ENCODE measurements around the gene PPFIA2.

Gene PPFIA2

GRCh38 chr12:81759190-81760051 lies at the start of gene PPFIA2:
PPFIA2 (minus strand) TSS chr12:81759350.
- peak; percentile 7 for DNase-seq
- no peaks in the 10 kb centered on the region for H3K36me3 Mint-ChIP-seq (ENCODE audit: low read depth)
- peak within 1 kb of the TSS; percentile 15 for H3K27ac Mint-ChIP-seq
- no peaks in the 10 kb centered on the region for H3K9me3 Mint-ChIP-seq
- H3K4me3 Mint-ChIP-seq: peak within 1 kb of the TSS; percentile 62
- ATAC-seq: peak; percentile 79
- peaks cover 50% of the 10 kb centered on the region for H3K27me3 Mint-ChIP-seq
- peaks cover 10% of the 10 kb centered on the region for H3K4me1 Mint-ChIP-seq

GRCh38 chr12:81800298-81801148 lies 41.4 kb upstream of the PPFIA2 start:
- Mint-ChIP-seq H3K36me3 (ENCODE audit: low read depth) (no peaks in the 10 kb centered on the region), H3K9me3 (no peaks in the 10 kb centered on the region), H3K27me3 (peaks cover 11% of the 10 kb centered on the region), H3K4me1 (peaks cover 17% of the 10 kb centered on the region), H3K27ac (peak overlapping the region; percentile 15), H3K4me3 (no peak overlapping the region)
- ATAC-seq (peak; percentile 79), DNase-seq (no peak)

GRCh38 chr12:81798294-81798693 lies 39.1 kb upstream of the PPFIA2 start:
- Mint-ChIP-seq H3K36me3 (ENCODE audit: low read depth) (no peaks in the 10 kb centered on the region), H3K4me3 (no peak overlapping the region), H3K9me3 (no peaks in the 10 kb centered on the region), H3K27ac (no peak overlapping the region), H3K27me3 (peaks cover 11% of the 10 kb centered on the region), H3K4me1 (peaks cover 17% of the 10 kb centered on the region)
- ATAC-seq: no peak
- DNase-seq: no peak

GRCh38 chr12:81797100-81797499 lies 38.0 kb upstream of the PPFIA2 start:
- H3K4me1 Mint-ChIP-seq: peaks cover 17% of the 10 kb centered on the region
- H3K27me3 Mint-ChIP-seq: peaks cover 19% of the 10 kb centered on the region
- no peak overlapping the region for H3K4me3 Mint-ChIP-seq
- ATAC-seq (no peak), DNase-seq (no peak)
- H3K36me3 Mint-ChIP-seq (ENCODE audit: low read depth): no peaks in the 10 kb centered on the region
- no peak overlapping the region for H3K27ac Mint-ChIP-seq
- H3K9me3 Mint-ChIP-seq: no peaks in the 10 kb centered on the region

DNA sequence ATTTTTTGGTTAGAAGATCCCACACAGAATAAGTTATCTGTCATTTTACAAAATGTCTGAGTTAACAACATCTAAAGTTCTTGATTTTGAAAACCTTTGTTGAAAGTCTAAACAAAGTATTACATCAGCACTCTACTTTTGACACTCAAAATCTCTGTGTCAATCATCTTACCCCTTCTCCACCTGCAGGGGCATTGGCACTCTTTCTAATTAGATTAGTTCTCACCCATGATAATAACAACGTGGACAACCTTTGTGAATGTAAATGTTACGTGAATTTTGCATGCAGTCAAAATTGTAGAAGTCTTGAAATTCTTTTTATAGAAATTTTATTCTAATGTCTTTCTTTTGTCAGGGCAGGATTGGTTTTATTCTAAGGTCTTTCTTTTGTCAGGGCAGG lies 33.5 kb upstream of the PPFIA2 start:
- Mint-ChIP-seq H3K27me3 (peaks cover 13% of the 10 kb centered on the region), H3K27ac (no peak overlapping the region), H3K4me3 (no peak overlapping the region), H3K4me1 (no peaks in the 10 kb centered on the region), H3K9me3 (no peaks in the 10 kb centered on the region), H3K36me3 (ENCODE audit: low read depth) (no peaks in the 10 kb centered on the region)
- no peak for DNase-seq
- no peak for ATAC-seq

GRCh38 chr12:81779216-81779615 lies 20.1 kb upstream of the PPFIA2 start:
- no peaks in the 10 kb centered on the region for H3K9me3 Mint-ChIP-seq

DNA sequence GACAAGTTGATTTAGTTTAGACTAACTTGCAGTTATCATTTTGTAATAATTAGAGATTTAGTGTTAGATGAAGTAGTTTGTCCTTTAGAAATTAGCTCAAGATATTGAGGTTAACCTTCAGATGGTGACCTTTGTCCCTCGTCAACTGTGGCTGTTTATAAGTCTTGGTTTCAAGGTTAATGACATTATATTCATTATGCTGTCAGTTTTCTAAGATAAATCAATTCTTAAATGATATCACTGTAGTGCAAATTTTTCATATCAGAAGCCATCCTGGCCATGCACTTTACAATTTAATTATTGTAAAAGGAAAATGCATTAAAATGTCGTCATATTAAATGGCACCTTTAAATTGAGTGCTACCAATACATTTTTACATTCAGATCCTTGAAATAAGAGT lies 19.6 kb upstream of the PPFIA2 start:
- Mint-ChIP-seq H3K27ac (no peak overlapping the region), H3K4me1 (no peaks in the 10 kb centered on the region), H3K9me3 (no peaks in the 10 kb centered on the region), H3K4me3 (no peak overlapping the region), H3K27me3 (peaks cover 10% of the 10 kb centered on the region), H3K36me3 (ENCODE audit: low read depth) (no peaks in the 10 kb centered on the region)
- no peak for ATAC-seq
- no peak for DNase-seq

More at GRCh38 chr12:81779216-81779615, 20.1 kb upstream of the PPFIA2 start:
- peaks cover 8% of the 10 kb centered on the region for H3K27me3 Mint-ChIP-seq
- H3K27ac Mint-ChIP-seq: no peak overlapping the region
- no peaks in the 10 kb centered on the region for H3K36me3 Mint-ChIP-seq (ENCODE audit: low read depth)
- ATAC-seq: no peak
- no peak overlapping the region for H3K4me3 Mint-ChIP-seq
- H3K4me1 Mint-ChIP-seq: no peaks in the 10 kb centered on the region
- DNase-seq: no peak

DNA sequence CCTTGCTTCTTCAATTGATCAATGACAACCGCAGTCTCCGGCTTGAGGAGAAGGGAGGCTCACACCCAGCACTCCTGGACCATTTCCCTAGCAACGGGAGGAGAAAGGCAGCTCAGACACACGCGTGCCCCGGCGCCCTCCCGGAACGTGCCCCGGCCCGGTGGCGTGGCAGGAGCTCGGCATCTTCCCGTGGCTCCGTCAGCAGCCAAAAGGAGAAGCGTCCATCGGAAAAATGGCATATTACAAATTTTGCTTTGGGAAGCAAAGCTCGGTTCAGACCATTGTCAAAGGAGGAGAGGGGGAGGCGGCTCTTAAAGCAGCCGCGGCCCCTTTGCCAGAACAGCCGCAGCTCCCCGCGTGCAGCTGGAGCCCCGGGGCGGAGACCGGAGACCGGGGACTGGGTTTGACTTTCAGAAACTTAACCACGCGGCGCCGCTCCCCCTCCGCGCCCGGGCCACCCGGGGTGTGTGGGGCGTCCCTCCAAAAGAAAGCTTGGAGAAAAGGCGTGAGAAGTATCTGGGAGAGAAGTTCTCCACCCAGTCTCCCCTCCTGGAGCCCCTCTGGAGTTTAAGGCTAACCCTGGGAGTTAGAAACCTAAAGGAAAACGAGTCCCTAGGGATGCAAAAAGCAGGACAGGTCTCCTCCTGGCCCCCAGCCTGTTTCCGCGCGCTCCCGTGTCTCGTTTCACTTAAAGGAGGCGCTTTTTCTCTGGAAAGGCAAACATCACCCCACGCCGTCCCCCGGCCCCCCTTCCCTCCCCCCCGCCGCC lies 545 bp downstream of the PPFIA2 start:
- peaks cover 10% of the 10 kb centered on the region for H3K4me1 Mint-ChIP-seq
- peaks cover 50% of the 10 kb centered on the region for H3K27me3 Mint-ChIP-seq
- peak overlapping the region; percentile 62 for H3K4me3 Mint-ChIP-seq
- no peaks in the 10 kb centered on the region for H3K36me3 Mint-ChIP-seq (ENCODE audit: low read depth)
- ATAC-seq (peak; percentile 51), DNase-seq (peak; percentile 16)
- H3K9me3 Mint-ChIP-seq: no peaks in the 10 kb centered on the region
- no peak overlapping the region for H3K27ac Mint-ChIP-seq

DNA sequence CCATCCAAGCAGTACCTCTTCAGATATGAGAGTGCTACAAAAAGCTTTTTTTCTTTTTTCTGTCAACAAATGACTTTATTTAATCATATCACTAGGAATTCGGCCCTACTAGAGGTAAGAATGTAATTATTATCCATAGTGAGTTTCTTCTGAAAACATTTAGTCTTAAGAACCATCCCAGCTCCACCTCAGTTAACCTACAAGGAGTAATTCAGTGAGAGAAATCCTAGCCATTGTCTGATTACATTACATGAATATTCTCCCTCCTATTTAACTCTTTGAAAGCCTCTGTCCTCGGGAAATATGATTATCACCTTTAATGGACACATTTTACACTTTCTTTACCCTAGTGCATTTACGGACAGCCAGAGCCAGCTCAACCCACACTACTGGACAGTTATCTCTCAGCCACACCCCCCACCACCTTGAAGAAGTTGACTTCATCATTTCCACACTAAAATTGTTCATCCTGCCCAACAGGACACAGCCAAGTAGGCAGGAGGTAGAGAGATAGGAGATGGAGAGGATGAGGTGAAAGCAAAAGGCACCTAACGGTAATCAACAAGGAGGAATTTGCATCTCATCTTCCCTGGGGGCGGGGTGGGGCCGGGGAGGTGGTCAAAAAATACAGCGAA lies 1.3 kb downstream of the PPFIA2 start:
- H3K27ac Mint-ChIP-seq: no peak overlapping the region

GRCh38 chr12:81729781-81730180 lies 29.4 kb downstream of the PPFIA2 start:
- H3K36me3 Mint-ChIP-seq (ENCODE audit: low read depth): no peaks in the 10 kb centered on the region

More for the DNA sequence above, 1.3 kb downstream of the PPFIA2 start:
- no peak for DNase-seq
- ATAC-seq: no peak
- Mint-ChIP-seq H3K4me3 (peak overlapping the region; percentile 54), H3K9me3 (no peaks in the 10 kb centered on the region), H3K27me3 (peaks cover 50% of the 10 kb centered on the region), H3K4me1 (peaks cover 10% of the 10 kb centered on the region), H3K36me3 (ENCODE audit: low read depth) (no peaks in the 10 kb centered on the region)

GRCh38 chr12:81727391-81727790 lies 31.8 kb downstream of the PPFIA2 start:
- peaks cover 2% of the 10 kb centered on the region for H3K27me3 Mint-ChIP-seq
- H3K4me1 Mint-ChIP-seq: no peaks in the 10 kb centered on the region
- ATAC-seq: no peak
- H3K36me3 Mint-ChIP-seq (ENCODE audit: low read depth): no peaks in the 10 kb centered on the region
- no peak for DNase-seq
- H3K4me3 Mint-ChIP-seq: no peak overlapping the region
- no peaks in the 10 kb centered on the region for H3K9me3 Mint-ChIP-seq
- H3K27ac Mint-ChIP-seq: no peak overlapping the region

More at GRCh38 chr12:81729781-81730180, 29.4 kb downstream of the PPFIA2 start:
- ATAC-seq: no peak
- Mint-ChIP-seq H3K27ac (no peak overlapping the region), H3K27me3 (peaks cover 4% of the 10 kb centered on the region), H3K4me3 (no peak overlapping the region), H3K9me3 (no peaks in the 10 kb centered on the region), H3K4me1 (no peaks in the 10 kb centered on the region)
- DNase-seq: no peak

DNA sequence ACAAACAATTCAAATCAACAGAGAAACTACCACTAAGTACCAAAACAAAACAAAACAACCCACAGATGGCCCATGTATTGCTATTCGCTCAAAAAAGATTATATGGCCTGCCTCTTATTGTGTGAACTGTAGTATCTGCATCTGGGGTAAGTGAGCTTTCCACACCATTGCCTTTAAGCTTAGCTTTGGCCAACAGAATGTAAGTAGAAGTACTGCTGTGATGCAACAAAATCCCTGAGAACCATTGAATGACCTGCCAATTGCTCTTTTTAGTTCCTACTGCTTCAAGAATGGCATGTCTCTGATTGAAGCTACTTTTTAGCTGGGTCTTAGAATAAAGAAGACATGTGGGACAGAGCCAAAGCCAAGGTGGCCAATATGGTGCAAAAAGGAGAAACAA lies 32.5 kb downstream of the PPFIA2 start:
- no peaks in the 10 kb centered on the region for H3K36me3 Mint-ChIP-seq (ENCODE audit: low read depth)
- H3K4me1 Mint-ChIP-seq: no peaks in the 10 kb centered on the region
- no peak overlapping the region for H3K27ac Mint-ChIP-seq
- H3K27me3 Mint-ChIP-seq: peaks cover 2% of the 10 kb centered on the region
- ATAC-seq (no peak), DNase-seq (no peak)
- no peak overlapping the region for H3K4me3 Mint-ChIP-seq
- no peaks in the 10 kb centered on the region for H3K9me3 Mint-ChIP-seq

DNA sequence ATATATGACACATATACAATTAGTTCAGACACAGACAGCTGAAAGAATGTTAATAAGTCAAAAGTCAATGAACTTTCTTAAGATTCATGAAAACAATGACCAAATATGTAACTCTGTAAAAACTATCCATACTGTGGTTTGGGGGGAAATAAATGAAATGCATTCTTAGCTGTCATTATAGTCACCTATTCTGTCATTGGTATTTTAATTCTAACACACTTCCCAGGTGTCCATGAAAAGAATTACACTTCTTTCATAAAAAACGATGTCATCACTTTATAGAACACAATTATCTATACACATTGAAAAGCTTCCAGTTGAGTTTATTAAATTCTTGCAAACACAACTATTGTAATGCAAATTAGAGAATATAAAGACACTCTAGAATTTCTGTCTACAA lies 35.8 kb downstream of the PPFIA2 start:
- no peak overlapping the region for H3K27ac Mint-ChIP-seq
- DNase-seq: no peak
- H3K9me3 Mint-ChIP-seq: no peaks in the 10 kb centered on the region
- no peaks in the 10 kb centered on the region for H3K36me3 Mint-ChIP-seq (ENCODE audit: low read depth)
- no peaks in the 10 kb centered on the region for H3K4me1 Mint-ChIP-seq
- H3K4me3 Mint-ChIP-seq: no peak overlapping the region
- ATAC-seq: no peak
- H3K27me3 Mint-ChIP-seq: no peaks in the 10 kb centered on the region

DNA sequence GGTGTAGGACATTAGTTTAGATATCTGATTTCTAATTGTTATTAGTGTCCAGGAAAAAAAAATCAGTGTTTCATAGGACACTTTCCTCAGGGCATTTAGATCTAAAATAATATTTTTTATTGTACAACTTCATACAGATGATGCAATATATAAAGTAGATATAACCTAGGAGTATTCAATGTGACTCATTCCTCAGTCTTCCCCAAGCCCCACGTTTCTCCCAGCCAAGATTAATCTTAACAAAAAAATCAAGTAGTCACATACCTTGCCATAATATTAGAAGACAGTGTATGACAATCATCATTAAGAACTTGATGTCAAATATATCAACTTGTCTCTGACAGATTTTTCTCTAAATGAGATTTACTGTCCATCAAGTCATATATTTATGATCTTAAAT lies 37.1 kb downstream of the PPFIA2 start:
- no peaks in the 10 kb centered on the region for H3K9me3 Mint-ChIP-seq
- ATAC-seq (no peak), DNase-seq (no peak)
- no peaks in the 10 kb centered on the region for H3K4me1 Mint-ChIP-seq
- no peak overlapping the region for H3K4me3 Mint-ChIP-seq
- H3K27ac Mint-ChIP-seq: no peak overlapping the region
- no peaks in the 10 kb centered on the region for H3K36me3 Mint-ChIP-seq (ENCODE audit: low read depth)
- H3K27me3 Mint-ChIP-seq: no peaks in the 10 kb centered on the region

All from activated naive CD8-positive, alpha-beta T cell treated with anti-CD3 and anti-CD28 coated beads, Interleukin-2, amount 50 U/mL, for 24 hours (primary cell).